COLO829 (cell line): ENCODE results near the gene ARHGAP18.

Source experiments
- DNase-seq: peaks from one replicate; pipeline ENCODE4 v3.0.0; 2012; ENCODE audit warnings: low spot score

The ARHGAP18 gene

GRCh38 chr6:129725341-129725740, 15.4 kb upstream of the ARHGAP18 start:
- DNase-seq, result no peak

DNA sequence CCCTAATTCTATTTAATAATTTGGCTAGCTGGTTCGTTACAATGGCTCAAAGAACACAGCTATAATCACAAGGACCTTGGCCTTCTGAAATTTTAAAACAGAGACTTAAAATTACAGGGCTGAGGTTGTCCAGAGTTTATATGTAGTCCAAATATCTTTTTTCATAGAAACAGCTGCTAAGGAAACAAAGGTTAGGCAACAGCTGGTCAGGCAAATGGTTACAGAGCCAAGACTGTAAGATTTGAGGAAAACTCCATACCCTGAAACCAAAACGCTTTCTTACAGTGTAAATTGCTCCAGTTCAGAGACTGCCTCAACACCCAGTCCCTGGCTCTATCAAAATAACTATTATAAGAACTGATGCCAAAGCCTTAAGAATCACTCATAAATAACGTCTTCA, 9.7 kb upstream of the ARHGAP18 start:
- no peak for DNase-seq

DNA sequence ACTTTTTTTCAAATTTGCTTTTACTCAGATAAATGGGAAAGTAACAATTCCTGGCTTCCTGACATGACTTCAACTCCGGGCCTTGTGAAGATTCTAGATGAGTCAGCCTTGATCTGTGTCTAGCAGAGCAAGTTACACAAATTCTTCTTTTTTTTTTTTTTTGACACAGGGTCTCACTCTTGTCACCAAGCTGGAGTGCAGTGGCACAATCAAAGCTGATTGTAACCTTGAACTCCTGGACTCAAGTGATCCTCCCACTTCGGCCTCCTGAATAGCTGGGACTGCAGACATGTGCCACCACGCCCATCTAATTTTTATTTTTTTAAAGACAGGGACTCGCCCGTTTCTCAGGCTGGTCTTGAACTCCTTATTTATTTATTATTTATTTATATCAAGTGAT, 7.3 kb upstream of the ARHGAP18 start:
- DNase-seq, result no peak

GRCh38 chr6:129713806-129714333, 3.9 kb upstream of the ARHGAP18 start:
- no peak for DNase-seq

DNA sequence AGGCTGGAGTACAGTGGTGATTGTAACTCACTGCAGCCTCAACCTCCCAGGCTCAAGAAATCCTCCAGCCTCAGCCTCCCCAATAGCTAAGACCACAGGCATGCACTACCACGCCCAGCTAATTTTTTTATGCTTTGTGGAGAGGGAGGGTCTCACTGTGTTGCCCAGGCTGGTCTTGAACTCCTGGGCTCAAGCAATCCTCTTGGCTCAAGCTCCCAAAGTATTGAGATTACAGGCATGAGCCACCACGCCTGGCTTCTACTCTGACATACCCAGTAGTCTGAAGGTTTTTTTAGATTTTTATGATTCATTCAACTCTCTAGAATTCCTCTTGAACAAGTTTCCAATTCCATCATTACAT, 1.3 kb upstream of the ARHGAP18 start:
- no peak for DNase-seq

DNA sequence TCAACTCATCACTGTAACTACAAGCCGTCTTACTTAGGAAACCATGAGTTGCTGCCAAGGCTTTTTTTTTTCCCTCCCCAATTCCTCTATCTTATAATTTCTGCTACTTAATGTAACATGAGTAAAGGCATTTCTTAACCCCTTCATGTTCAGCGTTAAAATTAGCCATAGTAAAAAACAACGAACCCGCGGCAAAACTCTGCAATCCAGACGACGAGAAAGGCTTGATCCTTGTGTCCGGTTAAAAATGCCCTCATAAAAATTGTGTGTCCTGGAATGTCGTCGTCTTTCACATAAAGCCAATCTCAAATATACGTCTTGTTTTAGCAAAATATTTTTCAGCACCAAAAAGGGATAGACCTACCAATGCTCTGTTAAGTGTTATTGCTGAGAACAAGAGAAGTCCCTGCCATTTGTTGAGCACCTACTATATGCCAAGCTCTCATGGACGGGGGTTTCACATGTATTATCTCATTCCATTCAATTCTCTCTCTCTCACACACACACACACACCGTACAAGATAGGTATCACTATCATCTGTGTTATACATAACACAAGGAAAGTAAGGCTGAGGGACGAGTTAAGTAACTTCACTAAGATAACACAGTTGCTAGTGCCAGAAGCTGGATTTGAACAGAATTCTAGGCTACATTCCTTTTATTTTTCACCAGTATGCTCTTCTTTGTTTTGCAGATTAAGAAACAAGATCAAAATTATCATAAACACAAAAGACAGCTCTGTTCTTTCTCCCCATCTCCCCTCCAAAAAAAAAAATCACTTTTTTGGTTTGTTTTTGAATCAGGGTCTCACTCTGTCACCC, 683 bp upstream of the ARHGAP18 start:
- no peak for DNase-seq

GRCh38 chr6:129709196-129709768, 695 bp downstream of the ARHGAP18 start:
- DNase-seq, result no peak

- peak; percentile 60 for DNase-seq
Observed at GRCh38 chr6:129708496-129709195, 1.3 kb downstream of the ARHGAP18 start.

GRCh38 chr6:129707882-129708495, 2.0 kb downstream of the ARHGAP18 start:
- DNase-seq, result no peak

- DNase-seq, result no peak
Observed at GRCh38 chr6:129707028-129707427, 2.9 kb downstream of the ARHGAP18 start.

GRCh38 chr6:129705212-129705611, 4.8 kb downstream of the ARHGAP18 start:
- DNase-seq, result no peak

DNA sequence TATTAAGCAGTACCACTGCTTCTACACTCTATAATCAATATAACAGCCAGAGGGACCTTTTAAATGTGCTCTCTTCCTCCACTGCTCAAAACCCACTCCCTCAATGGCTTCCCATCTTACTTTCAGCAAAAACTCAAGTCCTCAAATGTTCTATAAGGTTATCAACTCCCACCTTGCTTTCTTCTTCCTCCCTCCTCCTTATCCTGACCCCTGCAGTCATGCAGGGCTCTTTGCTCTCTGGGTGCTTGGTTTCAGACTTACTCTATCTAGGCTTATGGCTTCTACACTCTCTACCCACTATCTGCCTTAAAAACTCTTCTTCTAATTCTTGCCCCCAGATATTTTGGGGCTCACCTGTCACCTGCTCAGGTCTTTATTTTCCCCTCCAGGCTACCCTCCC, 5.3 kb downstream of the ARHGAP18 start:
- no peak for DNase-seq

GRCh38 chr6:129701721-129702455, 8.1 kb downstream of the ARHGAP18 start:
- no peak for DNase-seq

GRCh38 chr6:129700666-129701065, 9.3 kb downstream of the ARHGAP18 start:
- no peak for DNase-seq

DNA sequence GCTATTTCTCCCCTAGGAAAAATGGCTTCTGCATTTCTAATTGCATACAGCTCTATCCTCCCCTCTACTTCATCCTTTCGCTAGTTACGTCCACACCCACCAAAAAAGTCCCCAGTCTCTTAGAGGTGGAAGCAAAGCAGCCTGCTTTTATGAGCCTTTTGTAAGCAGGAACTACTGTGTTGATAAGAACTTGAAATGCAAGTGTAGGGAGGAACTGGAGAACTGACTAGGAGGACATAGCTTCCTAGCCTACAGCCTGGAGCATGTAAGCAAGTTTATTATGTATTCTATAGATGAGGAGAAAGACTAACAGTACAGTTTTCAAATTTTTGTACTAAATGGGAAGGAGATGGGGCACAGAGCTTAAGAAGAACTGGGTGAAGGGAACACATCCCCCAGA, 10.3 kb downstream of the ARHGAP18 start:
- DNase-seq, result no peak

DNA sequence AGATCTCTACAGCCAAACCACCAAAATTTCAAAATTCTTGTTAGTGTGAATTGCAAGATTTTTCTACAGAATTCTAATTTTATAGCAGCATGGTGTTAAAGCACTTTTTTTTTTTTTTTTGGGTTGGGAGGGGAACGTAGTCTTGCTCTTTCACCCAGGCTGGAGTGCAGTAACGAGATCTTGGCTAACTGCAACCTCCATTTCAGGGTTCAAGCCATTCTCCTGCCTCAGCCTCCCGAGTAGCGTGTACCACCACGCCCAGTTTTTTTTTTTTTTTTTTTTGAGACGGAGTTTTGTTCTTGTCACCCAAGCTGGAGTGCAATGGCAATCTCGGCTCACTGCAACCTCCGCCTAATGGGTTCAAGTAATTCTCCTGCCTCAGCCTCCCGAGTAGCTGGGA, 11.5 kb downstream of the ARHGAP18 start:
- DNase-seq, result no peak

GRCh38 chr6:129697788-129698187, 12.2 kb downstream of the ARHGAP18 start:
- no peak for DNase-seq

DNA sequence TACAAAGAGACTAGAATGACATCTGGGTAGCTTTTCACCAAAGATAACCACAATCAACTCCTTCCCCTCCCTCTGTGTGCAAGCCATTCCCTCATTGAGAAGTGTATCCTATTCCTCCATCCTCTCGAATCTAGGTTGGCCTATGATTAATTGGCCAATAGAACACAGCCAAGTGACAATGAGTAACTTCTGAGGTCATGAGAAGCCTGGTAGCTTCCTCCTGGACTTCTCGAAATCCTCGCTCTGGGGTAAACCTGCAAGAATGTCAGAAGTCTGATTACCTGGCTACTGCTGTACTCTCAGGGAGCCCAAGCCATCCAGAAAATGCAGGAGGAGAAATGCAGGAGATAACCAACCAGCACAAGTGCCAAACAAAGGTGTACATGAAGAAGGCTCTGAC, 13.1 kb downstream of the ARHGAP18 start:
- DNase-seq, result no peak

GRCh38 chr6:129696028-129696418, 14.0 kb downstream of the ARHGAP18 start:
- no peak for DNase-seq

DNA sequence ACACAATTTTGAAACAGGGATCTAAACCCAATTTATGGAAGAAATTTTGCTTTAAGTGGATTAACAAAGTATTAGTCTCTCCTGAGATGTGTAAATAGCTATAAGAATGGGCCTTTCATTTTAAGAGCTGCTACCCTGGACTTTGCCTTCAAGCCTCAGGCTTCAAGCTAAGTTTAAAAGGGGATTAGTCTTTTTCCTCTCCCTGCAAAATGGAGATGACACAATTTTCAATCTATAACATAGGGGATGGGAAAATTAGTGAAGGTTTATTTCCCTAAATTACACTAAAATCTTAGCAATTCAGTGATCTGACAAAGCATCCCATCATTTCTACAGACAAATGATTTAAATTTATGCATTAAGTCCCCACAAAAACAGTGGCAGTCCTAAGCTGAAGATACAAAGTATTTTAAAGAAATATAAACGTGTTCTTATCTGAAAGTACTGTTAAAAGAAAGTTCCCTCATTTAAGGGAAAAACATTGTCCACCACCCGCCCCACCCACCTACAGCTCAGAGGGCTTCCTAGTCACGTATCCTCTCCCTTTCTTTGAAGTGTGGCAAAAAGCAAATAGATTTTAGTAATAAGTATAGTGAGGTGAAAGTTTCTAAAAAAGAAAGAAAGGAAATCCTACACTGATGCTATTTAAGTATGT, 14.5 kb downstream of the ARHGAP18 start:
- DNase-seq, result no peak

- DNase-seq, result no peak
Observed at GRCh38 chr6:129694036-129694435, 15.9 kb downstream of the ARHGAP18 start.
